HG02870 (cell line): ENCODE measurements around the gene FRMD4A.

Experiments used
- ATAC-seq: cut with Tn5 transposase; IDR thresholded peaks from one replicate; pipeline ENCODE4 v1.9.1; 2021; ENCODE audit warnings: mild to moderate bottlenecking, moderate library complexity; ENCODE audit not compliant: unreplicated experiment

FRMD4A gene

DNA sequence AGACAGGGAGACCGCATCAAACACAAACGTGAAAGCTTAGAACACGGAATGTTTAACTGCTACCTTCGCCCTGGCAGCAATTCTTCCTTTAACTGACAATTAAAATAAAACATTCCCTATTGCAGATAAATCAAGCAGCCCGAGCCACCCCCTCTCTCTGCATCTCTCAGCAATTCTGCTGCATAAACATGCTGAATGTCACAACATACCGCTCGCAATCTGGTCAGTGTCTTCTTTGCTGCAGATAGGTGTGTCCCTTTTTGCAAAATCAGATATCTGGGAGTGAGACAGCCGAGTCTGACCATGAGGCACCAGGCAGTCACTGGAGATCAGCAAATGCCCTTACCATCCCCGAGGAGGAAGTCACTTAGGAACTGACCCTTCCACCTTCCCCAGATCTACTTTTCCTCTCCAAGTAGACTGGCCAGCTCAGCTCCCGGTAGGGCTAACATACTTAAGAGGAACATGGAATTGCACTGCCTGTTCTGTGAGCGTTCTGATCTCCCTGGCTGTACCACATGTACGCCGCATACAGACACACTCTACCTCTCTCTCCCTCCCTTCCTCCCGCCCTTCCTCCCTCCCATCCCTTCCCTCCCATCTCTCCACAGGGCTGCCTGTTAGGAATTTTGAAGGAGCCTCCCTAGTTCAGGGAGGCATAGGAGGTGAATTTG is at the start of gene FRMD4A:
FRMD4A (minus strand) TSS at position 537 of the 674 bp plus-strand sequence.
- no peak for ATAC-seq

DNA sequence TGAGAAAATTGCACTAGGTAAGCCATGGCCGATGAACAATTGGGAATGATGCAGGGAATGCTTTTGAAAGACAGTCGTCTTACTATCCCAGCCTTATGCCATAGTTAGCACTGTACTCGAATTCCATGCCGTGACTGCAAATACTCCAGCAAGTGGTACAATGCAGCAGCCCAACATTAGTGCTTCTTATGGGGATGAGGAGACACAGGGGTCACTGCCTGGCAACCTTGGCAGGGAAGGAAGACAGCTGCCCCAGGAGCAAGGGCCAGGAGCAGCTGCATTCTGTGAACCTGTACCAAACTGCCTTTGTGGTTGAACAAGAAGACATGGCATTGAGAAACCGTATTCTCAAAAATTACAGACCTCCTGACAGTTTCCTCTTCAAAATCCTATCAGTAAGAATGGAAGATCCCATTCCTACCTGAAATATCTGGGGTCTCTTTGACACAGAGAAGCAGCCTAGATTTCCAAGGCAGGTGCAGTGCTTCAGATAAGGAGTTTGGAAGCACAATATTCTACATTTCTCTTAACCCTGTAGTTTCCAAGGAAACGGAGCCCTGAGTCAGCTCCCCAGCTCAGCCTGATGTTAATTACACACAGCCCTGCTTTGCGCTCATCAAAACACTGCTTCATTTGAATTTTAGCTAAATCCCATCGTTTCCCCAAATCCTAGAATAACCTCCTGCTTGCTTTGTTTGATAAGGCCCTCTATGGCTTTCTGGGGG is 49.0 kb upstream of the FRMD4A start:
- ATAC-seq = no peak

DNA sequence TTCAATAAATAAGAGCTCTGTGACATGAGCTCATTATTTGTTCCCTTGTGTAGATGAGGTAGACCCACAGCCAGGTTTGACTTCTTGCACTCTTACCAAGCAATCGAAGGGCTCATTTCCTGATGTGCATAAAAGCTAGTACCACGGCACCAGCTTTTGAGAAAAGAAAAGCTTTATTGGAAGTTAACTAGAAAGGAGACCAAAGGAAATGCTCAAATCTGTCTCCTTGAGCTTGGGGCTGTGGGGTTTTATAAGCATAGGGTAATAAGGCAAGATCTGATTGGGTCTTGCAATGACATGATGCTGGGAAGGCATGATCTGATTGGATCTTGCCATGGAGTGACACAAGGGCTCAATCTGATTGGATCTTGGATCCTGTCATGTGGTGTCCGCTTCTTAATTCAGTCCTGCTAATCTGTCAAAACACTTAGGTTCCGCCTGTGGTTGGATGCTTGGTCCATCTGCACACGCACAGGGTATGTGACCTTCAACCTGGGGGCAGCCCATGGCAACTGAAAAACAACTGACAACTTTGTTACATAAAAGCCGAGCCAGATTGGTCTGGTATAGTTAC is 47.8 kb upstream of the FRMD4A start:
- ATAC-seq = no peak

DNA sequence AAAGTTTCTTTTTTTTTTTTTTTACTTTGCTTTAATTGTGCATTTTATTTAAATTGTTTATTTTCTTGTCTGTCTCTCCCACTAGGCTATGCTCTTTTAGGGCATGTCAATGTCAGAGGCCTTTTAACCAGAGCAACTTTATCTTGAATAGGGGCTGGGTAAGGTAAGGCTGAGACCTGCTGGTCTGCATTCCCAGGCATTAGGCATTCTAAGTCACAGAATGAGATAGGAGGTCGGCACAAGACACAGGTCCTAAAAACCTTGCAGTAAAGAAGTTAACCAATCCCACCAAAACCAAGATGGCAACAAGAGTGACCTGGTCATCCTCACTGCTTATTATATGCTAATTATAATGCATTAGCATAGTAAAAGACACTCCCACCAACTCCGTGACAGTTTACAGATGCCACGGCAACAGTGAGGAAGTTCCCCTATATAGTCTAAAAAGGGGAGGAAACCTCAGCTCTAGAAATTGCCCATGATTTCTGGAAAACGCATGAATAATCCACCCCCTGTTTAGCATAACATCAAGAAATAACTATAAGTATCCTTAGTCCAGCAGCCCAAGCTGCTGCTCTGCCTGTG is 47.0 kb upstream of the FRMD4A start:
- no peak for ATAC-seq

DNA sequence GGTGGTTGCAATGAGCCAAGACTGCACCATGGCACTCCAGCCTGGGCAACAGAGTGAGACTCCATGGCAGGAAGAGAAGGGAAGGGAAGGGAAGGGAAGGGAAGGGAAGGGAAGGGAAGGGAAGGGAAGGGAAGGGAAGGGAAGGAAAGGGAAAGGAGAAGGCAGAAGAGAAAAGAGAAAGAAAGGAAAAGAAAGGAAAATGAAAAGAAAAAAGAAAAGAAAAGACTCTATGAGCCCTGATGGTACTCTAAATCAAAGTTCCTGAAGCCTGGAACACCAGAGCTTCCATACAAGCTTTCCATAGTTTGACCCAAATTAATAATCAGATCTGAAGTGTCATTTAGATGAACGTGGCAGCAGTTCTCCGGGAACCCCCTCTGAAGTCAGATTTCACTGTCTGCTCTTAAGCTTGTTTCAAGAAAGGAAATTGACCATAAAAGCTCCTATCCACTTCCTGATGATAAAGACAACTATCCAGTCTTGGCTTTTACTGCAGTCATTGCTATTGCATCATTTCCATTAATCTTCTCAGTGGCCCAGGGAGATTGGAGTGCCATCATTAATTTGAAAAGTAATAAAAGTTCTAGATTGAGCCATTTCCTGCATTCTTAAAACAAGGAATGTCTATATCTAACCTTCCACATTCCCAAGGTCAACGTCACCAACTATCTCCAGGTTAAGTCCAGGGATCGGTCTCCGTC is 44.2 kb upstream of the FRMD4A start:
- no peak for ATAC-seq

DNA sequence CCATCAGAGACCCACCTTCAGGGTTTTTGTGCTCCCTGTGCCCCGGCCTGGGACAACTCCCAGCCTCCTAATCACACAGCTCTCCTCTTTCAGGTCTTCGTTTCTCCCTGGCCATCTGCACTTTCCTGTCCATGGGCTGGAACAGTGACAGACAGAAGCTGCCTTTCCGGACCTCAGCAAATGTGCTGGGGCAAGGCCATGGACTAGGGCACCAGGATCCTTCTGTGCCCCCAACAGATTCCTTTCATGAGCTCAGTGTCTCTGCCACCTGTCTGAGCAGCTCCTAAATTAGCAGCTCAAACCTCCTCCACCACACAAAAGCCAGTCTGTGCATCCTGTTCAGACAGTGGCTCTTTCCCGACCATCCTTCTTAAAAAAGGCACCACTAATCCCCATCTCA is 41.9 kb upstream of the FRMD4A start:
- no peak for ATAC-seq

DNA sequence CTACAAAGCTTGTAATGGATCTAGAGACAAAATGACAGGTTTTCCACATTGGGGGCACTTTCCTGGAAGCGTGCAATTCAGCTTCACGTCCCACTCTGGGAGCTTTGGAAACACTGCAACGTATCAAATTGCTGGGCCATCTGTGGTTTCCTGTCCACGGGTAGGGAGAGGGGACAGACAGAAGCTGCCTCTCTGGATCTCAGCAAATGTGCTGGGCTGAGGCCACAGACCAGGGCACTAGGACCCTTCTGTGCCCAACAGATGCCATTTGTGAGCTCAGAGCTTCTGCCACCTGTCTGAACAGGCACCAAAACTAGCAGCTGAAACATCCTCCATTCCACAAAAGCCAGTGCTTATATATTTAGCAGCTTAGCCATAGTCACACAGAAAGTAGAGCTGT is 40.9 kb upstream of the FRMD4A start:
- ATAC-seq = no peak

DNA sequence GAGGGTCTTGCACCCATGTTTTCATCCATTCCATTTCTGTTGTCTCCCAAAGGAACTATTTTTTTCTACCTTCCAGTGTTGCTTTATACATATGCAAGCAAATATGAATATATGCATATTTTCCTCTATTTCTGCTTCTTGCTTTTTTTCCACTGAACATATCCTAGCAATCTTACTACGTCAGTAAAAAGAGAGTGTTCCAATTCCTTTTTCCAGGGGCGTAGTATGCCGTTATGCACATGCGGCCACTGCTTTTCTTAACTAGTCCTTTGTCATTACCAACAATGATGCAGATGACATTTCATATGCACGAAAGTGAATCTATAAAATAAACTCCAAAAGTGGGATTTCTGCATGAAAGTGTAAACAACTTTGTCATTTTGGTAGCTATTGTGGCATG is 40.2 kb upstream of the FRMD4A start:
- ATAC-seq = no peak

DNA sequence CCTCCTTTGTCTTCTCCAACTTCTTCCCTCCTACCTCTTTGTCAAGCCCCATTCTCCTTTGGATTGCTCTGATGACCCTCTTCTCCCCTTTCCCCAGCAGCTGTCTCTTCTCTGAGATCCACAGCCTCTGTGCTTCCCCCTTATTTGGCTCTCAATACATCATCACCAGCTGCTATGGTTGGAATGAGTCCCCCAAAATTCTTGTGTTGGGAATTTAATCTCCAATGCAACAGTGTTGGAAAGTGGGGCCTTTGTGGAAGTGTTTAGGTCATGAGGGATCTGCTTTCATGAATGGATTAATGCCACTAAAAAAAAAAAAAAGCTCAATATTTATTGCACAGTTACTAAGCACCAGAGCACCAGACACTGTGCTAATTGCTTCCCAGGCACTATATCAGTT is 39.2 kb upstream of the FRMD4A start:
- ATAC-seq = no peak

DNA sequence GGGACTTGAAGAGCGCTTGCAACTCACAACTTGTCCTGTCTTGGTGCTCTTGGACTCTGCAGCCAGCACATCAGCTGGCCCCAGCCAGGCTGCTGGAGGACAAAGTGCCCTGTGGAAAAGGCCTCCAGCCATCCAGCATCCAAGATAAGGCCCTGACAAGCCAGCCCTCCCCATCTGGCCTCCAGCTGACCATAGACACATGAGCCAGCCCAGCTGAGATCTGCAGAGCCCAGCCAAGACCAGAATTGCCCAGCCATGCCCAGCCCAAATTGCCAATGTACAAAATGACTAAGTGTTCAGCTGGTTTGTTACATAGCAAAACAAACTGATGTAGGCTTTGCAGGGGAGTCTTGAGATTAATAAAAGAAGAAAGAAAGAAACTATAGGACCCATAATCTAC is 36.0 kb upstream of the FRMD4A start:
- ATAC-seq = no peak

DNA sequence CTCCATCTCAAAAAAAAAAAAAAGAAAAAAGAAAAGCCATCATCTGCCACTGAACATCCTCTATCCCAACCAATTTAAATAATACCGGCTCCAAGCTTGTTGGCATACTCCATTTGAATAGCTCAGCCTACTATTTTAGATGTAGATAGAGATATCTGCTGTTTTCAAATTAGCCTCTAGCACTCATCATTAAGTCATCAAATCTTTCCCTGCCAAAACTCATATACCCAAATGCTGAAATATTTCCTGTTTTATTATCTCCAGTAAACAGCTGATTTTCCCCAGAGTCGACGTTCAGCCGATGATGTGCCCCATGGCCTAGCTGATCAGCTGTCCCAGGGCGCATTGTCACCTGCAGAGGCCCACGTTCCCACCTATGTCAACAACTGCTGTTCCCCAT is 34.5 kb upstream of the FRMD4A start:
- no peak for ATAC-seq

DNA sequence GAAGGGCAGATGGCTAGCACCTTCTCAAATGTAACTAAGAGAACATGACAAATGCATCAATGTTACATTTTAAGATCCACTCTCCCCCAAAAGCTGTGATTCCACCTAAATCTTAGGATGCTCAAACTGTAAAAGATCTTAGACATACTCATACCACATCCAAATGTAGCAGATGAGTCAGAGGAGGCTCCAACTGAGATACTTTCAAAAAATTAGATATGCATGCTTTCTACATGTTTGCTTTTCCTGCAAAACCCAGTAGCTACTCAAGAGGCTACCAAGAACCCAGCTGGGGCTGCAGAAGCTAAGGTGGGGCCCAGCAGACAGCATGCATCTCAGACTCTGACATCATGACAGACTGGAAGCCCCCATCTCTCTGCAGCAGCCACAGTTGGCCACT is 31.4 kb upstream of the FRMD4A start:
- no peak for ATAC-seq

DNA sequence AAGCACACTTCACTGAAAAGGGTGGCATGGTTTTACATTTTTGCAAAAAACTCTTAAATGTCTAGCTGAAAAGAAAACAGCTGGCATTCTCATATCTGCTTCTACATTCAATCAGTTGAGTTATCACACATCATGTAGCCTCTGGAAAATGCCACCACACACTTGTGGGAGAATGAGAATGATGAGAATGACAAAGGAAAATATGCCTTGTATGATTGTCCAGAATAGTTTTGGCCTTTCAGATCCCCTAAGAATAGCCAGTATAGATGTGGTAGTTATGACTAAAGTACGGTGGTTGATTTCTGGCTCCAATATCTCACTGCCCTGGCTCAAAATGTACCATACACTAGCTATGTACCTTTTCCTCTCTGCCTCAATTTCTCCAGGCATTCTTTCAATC is 30.2 kb upstream of the FRMD4A start:
- ATAC-seq = no peak

DNA sequence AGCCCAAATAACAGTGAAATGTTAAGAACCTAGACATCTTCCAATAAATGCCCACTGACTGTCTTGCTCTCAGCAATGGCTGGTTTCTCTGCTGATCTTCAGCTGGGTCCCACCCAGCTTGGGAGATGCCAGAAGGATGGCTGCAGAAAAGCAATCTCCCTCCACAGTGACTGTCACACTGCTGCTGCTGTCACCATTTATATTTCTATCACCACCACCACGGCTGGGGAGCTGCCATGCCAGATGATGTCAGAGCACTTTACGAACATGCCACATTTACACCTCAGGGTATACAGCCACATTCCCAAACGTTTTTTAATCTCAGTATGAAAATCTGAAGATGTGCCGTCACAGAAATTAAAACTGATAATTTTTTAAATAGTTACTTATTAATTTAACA is 29.8 kb upstream of the FRMD4A start:
- no peak for ATAC-seq

DNA sequence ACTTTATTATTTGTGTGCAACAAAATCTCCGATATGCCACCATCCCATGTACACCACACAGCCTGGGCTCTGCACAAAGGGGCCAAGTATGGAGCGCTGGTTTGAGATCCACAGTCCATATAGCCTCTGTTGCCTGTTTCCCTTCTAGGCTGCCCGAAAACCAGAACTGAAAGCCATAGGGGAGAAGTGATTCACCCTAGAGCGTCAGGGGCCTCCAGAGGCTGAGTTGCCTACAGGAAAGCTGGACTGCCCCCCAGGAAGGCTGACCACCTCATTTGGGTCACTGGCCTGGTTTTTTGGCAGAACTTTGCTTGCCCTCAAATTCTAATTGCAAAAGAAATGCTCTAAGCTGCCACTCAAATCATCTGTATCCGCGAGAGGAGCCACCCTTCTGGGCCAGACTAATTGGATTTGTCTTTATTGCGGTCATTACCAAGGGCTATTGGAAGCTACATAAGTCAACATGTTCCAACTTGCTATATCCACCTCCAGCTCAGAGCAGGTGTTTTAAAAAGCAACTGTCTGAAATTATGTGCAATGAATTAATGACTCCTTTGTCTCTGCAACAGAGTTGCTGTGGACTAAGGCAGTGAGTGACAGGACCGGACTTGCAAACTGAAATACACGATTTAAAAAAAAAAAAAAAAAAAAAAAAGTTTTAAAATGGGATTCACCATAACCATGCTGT is 28.3 kb upstream of the FRMD4A start:
- ATAC-seq = no peak

DNA sequence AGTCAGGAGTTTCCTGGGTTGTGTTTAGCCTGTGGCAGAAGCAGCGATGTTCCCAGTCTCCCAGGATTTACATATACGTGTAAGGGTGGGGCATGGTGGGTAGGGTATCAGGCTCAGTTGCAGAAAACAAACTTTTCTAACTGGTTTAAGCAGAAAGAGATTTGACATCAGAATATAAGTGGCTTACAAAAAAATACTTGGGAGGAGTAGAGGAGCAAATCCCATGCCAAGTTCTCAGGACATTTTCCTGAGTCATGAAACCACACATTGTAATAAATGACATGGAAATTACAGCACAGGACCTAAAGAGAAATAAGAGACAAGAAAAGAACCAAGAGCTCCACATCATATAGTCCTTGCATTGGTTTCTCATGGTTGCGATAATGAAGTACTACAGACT is 26.2 kb upstream of the FRMD4A start:
- ATAC-seq = no peak

DNA sequence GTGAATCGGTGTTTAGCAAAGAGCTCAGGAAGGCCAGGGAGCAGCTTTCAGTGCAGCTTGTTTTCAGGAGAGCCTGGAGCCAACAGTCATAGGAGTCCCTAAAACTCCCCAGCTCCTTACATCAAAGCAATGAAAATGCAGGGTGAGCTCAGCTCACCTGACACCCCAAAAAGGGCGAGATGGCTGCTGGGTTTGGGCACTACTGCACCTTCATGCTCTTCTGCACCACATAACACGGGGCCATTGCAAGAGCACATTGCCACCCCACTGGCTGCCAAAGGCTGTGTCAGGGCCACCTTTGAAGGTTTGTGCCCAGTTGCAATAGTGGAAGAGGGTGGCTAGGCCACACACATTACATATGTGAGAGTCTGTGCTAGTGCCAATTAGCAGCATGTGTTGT is 25.0 kb upstream of the FRMD4A start:
- ATAC-seq = no peak

DNA sequence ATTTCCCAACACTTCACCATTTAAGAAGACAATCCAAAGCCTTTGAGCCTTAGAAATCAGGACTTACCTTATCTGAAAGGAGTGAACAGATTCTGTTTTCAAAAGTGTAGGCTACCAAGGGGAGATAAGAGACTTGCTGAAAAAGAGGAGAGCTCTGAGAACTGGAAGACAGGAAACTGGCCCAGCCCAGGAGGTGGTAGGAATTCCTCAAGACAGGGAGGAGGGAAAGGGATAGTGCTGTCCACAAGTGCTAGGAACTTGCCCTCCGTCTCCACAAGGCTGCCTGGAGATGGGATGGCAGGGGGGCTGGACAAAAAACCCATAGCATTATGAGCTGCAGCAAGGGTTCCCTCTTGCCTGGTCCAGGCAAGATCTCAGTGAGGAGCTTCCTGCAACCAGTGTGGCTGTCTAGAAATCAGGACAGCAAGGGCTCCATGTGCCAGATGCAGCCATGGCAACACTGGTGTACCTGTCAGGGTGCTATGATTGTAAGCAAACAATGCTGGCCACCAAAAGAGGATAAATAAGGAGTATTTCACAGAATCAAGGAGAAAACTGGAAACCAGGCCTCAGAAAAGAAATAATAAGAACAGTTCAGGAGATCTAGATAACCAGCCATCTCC is 22.7 kb upstream of the FRMD4A start:
- no peak for ATAC-seq

DNA sequence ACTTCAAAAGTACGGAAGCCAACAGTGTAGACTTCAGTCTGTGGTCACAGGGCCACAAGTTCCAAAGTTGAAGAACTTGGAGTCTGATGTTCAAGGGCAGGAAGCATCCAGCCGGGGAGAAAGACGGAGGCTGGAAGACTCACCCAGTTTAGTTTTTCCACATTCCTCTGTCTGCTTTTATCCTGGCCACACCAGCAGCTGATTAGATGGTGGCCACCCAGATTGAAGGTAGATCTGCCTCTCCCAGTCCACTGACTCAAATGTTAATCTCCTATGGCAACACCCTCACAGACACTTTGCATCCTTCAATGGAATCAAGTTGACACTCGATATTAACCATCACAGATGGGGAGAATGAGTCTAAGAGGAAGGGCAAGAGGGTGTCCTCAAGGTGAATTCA is 19.3 kb upstream of the FRMD4A start:
- ATAC-seq = no peak

DNA sequence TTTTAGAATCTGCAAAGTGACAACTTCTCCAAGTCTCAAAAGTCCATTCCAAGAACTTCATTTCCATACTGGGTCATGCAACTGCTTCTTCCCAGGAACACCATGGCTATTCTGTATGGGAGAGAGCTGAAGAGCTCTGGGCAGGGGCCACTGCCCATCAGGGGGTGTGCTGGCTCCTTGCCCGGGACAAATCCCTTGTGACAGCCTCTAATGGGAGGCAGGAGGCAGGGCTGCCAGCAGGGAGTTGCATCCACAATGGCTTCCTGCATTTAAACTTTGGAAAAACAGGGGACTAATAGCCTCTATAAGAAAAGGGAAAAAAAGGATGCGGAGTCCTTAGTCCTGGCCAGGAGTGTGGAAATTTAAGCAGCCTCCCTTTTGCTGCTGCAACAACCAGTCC is 18.4 kb upstream of the FRMD4A start:
- ATAC-seq = no peak
